Measurements from ENCODE around the gene KRIT1. TPM values are rescaled to one million over a fixed set of nuclear protein-coding genes. Genes with fewer than 3 reads are reported as not detected.
"Not testable (repeated sequence)": the region's sequence is repeated elsewhere in the genome, so short reads cannot be mapped to it uniquely, and the experiment has no call there.

Gene KRIT1
- total RNA-seq, 3 donors from 2014 or later: 30.4 to 30.7 (median 30.4) TPM

DNA sequence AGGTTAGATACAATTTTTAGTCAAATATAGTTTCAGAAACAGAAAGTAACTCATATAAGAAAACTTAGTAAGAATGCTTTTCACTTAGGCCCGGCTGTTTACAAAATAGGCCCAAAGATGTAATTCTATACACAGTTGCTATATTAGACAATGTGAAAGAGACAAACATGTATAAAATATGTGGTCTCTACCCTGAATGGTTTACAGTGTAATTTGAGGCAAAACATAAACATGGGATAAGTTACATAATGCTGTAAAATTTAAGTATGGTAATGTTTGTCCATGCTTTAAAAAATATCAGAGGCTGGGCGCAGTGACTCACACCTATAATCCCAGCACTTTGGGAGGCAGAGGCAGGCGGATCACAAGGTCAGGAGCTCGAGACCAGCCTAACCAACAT lies 18.7 kb downstream of the KRIT1 start:
- no peak for DNase-seq
- Mint-ChIP-seq H3K36me3 (ENCODE audit: insufficient read depth) (peaks cover 52% of the 10 kb centered on the region), H3K4me3 (no peak overlapping the region), H3K9me3 (peaks cover 3% of the 10 kb centered on the region), H3K27me3 (ENCODE audit: low read depth) (no peaks in the 10 kb centered on the region), H3K4me1 (ENCODE audit: low read depth) (peaks cover 6% of the 10 kb centered on the region)
- ATAC-seq: no peak

GRCh38 chr7:92221766-92222165 lies 23.9 kb downstream of the KRIT1 start:
- peaks cover 45% of the 10 kb centered on the region for H3K36me3 Mint-ChIP-seq (ENCODE audit: insufficient read depth)
- no peaks in the 10 kb centered on the region for H3K27me3 Mint-ChIP-seq (ENCODE audit: low read depth)
- ATAC-seq (no peak), DNase-seq (no peak)
- no peaks in the 10 kb centered on the region for H3K4me1 Mint-ChIP-seq (ENCODE audit: low read depth)
- no peaks in the 10 kb centered on the region for H3K9me3 Mint-ChIP-seq
- no peak overlapping the region for H3K4me3 Mint-ChIP-seq

- Mint-ChIP-seq H3K4me3 (no peak overlapping the region), H3K4me1 (ENCODE audit: low read depth) (peaks cover 17% of the 10 kb centered on the region), H3K36me3 (ENCODE audit: insufficient read depth) (peaks cover 70% of the 10 kb centered on the region), H3K9me3 (peaks cover 18% of the 10 kb centered on the region), H3K27me3 (ENCODE audit: low read depth) (no peaks in the 10 kb centered on the region)
- no peak for DNase-seq
- ATAC-seq: no peak
Observed at GRCh38 chr7:92206672-92207071, 39.0 kb downstream of the KRIT1 start.

DNA sequence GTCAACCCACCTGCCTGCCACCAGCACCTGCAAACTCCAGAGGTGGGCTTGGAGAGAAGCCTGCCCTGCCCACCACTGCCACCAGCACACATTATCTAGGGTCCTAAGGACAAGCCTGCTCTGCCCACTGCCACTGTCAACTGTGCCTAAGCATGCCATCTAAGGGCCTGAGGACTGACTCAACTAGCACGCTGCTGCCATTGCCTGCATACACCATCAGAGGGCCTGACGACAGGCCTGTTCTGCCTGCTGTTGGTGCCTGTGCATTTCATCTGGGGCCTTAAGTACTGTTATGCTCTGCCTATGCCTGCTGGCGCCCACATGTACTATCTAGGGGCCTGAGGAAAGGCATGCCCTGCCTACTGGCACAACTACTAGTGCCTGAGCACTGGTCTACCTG lies 39.7 kb downstream of the KRIT1 start:
- no peak for ATAC-seq
- Mint-ChIP-seq H3K36me3 (ENCODE audit: insufficient read depth) (peaks cover 71% of the 10 kb centered on the region), H3K27me3 (ENCODE audit: low read depth) (no peaks in the 10 kb centered on the region), H3K9me3 (peaks cover 18% of the 10 kb centered on the region), H3K4me3 (no peak overlapping the region), H3K4me1 (ENCODE audit: low read depth) (peaks cover 17% of the 10 kb centered on the region)
- DNase-seq: no peak

- peaks cover 4% of the 10 kb centered on the region for H3K9me3 Mint-ChIP-seq
- H3K4me3 Mint-ChIP-seq: no peak overlapping the region
- peaks cover 53% of the 10 kb centered on the region for H3K36me3 Mint-ChIP-seq (ENCODE audit: insufficient read depth)
- H3K4me1 Mint-ChIP-seq (ENCODE audit: low read depth): no peaks in the 10 kb centered on the region
- no peak for DNase-seq
- no peak for ATAC-seq
- H3K27me3 Mint-ChIP-seq (ENCODE audit: low read depth): no peaks in the 10 kb centered on the region
Observed at GRCh38 chr7:92200791-92201190, 44.9 kb downstream of the KRIT1 start.

DNA sequence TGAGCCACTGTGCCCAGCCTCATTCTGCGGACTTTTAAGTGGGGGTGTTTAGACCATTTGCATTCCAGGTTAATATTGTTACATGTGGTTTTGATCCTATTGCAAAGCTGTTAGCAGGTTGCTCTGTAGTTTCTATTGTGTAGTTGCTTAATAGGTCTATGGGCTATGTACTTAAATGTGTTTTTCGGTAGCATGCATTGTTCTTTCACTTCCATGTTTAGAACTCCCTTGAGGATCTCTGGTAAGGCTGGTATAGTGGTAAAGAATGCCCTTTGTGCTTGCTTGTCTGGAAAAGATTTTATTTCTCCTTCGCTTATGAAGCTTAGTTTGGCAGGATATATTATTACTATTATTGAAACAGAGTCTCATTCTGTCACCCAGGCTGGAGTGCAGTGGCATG lies 53.4 kb downstream of the KRIT1 start:
- ATAC-seq (no peak), DNase-seq (no peak)
- Mint-ChIP-seq H3K36me3 (ENCODE audit: insufficient read depth) (peaks cover 21% of the 10 kb centered on the region), H3K27me3 (ENCODE audit: low read depth) (no peaks in the 10 kb centered on the region), H3K4me3 (no peak overlapping the region), H3K9me3 (peaks cover 30% of the 10 kb centered on the region), H3K4me1 (ENCODE audit: low read depth) (no peaks in the 10 kb centered on the region)

DNA sequence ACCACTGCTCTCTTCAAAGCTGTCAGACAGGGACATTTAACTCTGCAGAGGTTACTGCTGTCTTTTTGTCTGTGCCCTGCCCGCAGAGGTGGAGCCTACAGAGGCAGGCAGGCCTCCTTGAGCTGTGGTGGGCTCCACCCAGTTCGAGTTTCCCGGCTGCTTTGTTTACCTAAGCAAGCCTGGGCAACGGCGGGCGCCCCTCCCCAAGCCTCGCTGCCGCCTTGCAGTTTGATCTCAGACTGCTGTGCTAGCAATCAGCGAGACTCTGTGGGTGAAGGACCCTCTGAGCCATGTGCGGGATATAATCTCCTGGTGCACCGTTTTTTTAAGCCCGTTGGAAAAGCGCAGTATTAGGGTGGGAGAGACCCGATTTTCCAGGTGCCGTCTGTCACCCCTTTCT lies 56.5 kb downstream of the KRIT1 start:
- not testable (repeated sequence) for H3K4me1 Mint-ChIP-seq (ENCODE audit: low read depth); DNase-seq; H3K4me3 Mint-ChIP-seq; H3K36me3 Mint-ChIP-seq (ENCODE audit: insufficient read depth); ATAC-seq; H3K27me3 Mint-ChIP-seq (ENCODE audit: low read depth)
- H3K9me3 Mint-ChIP-seq: peaks cover 25% of the 10 kb centered on the region

DNA sequence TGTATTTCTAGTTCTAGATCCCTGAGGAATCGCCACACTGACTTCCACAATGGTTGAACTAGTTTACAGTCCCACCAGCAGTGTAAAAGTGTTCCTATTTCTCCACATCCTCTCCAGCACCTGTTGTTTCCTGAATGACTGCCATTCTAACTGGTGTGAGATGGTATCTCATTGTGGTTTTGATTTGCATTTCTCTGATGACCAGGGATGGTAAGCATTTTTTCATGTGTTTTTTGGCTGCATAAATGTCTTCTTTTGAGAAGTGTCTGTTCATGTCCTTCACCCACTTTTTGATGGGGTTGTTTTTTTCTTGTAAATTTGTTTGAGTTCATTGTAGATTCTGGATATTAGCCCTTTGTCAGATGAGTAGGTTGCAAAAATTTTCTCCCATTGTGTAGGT lies 61.4 kb downstream of the KRIT1 start:
- ATAC-seq; H3K4me3 Mint-ChIP-seq; H3K4me1 Mint-ChIP-seq (ENCODE audit: low read depth); H3K9me3 Mint-ChIP-seq; H3K36me3 Mint-ChIP-seq (ENCODE audit: insufficient read depth); DNase-seq; H3K27me3 Mint-ChIP-seq (ENCODE audit: low read depth): not testable (repeated sequence)

GRCh38 chr7:92178928-92179924 lies 66.5 kb downstream of the KRIT1 start, which contains the start of gene LRRD1:
Gene LRRD1, minus strand, starts transcription at chr7:92179142. Its CDS starts 13,940 bp downstream, at chr7:92165202.
- Mint-ChIP-seq H3K9me3 (peaks cover 7% of the 10 kb centered on the region), H3K36me3 (ENCODE audit: insufficient read depth) (no peaks in the 10 kb centered on the region), H3K4me3 (peak within 1 kb of the TSS; percentile 75), H3K27me3 (ENCODE audit: low read depth) (peaks cover 16% of the 10 kb centered on the region), H3K4me1 (ENCODE audit: low read depth) (peaks cover 7% of the 10 kb centered on the region)
- ATAC-seq (peak; percentile 99 to 100), DNase-seq (peak; percentile 90)

GRCh38 chr7:92177362-92177761 lies 68.4 kb downstream of the KRIT1 start:
- H3K9me3 Mint-ChIP-seq: peaks cover 4% of the 10 kb centered on the region
- DNase-seq: no peak
- H3K4me1 Mint-ChIP-seq (ENCODE audit: low read depth): peaks cover 7% of the 10 kb centered on the region
- no peak for ATAC-seq
- no peaks in the 10 kb centered on the region for H3K36me3 Mint-ChIP-seq (ENCODE audit: insufficient read depth)
- H3K4me3 Mint-ChIP-seq: no peak overlapping the region
- peaks cover 16% of the 10 kb centered on the region for H3K27me3 Mint-ChIP-seq (ENCODE audit: low read depth)

GRCh38 chr7:92169529-92169928 lies 76.2 kb downstream of the KRIT1 start:
- not testable (repeated sequence) for DNase-seq; H3K27me3 Mint-ChIP-seq (ENCODE audit: low read depth); H3K36me3 Mint-ChIP-seq (ENCODE audit: insufficient read depth); ATAC-seq; H3K9me3 Mint-ChIP-seq; H3K4me1 Mint-ChIP-seq (ENCODE audit: low read depth); H3K4me3 Mint-ChIP-seq

DNA sequence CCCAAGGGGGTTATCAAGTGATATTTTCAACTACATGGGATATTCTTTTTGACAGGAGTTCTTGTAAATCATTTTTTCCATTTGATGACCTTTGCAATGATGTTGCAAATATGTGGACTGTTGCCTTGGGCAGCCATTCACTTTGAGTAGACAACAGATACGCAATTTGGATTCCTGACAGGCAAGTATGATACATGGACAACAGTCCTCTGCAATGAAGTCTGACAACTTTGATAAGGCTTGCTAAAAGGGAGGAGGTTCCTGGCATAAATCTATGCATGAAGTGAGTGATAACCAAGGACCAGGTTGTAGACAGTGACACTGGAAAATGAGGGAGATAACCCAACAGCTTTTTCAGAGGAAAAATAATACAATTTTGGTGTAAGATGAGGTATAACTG lies 84.4 kb downstream of the KRIT1 start:
- DNase-seq (no peak), ATAC-seq (no peak)
- Mint-ChIP-seq H3K27me3 (ENCODE audit: low read depth) (peaks cover 17% of the 10 kb centered on the region), H3K4me3 (no peak overlapping the region), H3K9me3 (no peaks in the 10 kb centered on the region), H3K36me3 (ENCODE audit: insufficient read depth) (no peaks in the 10 kb centered on the region), H3K4me1 (ENCODE audit: low read depth) (no peaks in the 10 kb centered on the region)

- ATAC-seq (no peak), DNase-seq (no peak)
- Mint-ChIP-seq H3K27me3 (ENCODE audit: low read depth) (peaks cover 12% of the 10 kb centered on the region), H3K9me3 (no peaks in the 10 kb centered on the region), H3K36me3 (ENCODE audit: insufficient read depth) (no peaks in the 10 kb centered on the region), H3K4me3 (no peak overlapping the region), H3K4me1 (ENCODE audit: low read depth) (no peaks in the 10 kb centered on the region)
Observed at GRCh38 chr7:92158660-92159575, 86.8 kb downstream of the KRIT1 start.

- no peaks in the 10 kb centered on the region for H3K36me3 Mint-ChIP-seq (ENCODE audit: insufficient read depth)
- peaks cover 7% of the 10 kb centered on the region for H3K27me3 Mint-ChIP-seq (ENCODE audit: low read depth)
- H3K4me1 Mint-ChIP-seq (ENCODE audit: low read depth): no peaks in the 10 kb centered on the region
- no peak for ATAC-seq
- DNase-seq: no peak
- H3K4me3 Mint-ChIP-seq: no peak overlapping the region
- no peaks in the 10 kb centered on the region for H3K9me3 Mint-ChIP-seq
Observed at GRCh38 chr7:92156990-92157389, 88.7 kb downstream of the KRIT1 start.
